ENCODE data around the gene INTS15.

Gene INTS15

DNA sequence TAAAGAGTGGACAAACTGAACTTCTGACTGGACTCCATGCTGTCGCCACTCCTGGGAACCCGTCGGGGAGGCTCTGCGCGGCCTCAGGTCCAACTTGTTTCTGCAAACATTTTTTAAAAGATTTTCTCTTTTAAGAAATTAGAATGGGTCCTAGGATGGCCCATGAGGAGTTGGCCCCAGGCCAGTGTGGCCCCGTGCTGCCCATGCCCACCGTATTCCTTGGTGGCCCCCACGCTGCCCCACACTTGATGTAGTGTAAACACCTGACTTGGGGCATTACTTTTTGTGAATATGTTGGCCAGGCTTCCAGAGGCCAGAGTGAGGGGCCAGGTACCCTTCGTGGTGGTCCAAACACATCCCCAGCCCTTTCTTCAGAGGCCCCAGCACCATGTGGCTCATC lies 66.6 kb downstream of the INTS15 start:
- H3K4me3 ChIP-seq (ENCODE audit: low read depth, low read length): no peak overlapping the region
- DNase-seq (ENCODE audit: low read depth, low spot score): no peak
- TF ChIP-seq, protein P1, sequence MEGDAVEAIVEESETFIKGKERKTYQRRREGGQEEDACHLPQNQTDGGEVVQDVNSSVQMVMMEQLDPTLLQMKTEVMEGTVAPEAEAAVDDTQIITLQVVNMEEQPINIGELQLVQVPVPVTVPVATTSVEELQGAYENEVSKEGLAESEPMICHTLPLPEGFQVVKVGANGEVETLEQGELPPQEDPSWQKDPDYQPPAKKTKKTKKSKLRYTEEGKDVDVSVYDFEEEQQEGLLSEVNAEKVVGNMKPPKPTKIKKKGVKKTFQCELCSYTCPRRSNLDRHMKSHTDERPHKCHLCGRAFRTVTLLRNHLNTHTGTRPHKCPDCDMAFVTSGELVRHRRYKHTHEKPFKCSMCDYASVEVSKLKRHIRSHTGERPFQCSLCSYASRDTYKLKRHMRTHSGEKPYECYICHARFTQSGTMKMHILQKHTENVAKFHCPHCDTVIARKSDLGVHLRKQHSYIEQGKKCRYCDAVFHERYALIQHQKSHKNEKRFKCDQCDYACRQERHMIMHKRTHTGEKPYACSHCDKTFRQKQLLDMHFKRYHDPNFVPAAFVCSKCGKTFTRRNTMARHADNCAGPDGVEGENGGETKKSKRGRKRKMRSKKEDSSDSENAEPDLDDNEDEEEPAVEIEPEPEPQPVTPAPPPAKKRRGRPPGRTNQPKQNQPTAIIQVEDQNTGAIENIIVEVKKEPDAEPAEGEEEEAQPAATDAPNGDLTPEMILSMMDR (IDR thresholded peaks at IDR 0.05; ENCODE audit: low read depth, low read length): no peak
- in situ Hi-C loops (cut with HindIII; ENCODE audit: low sequenced_read_pairs): no loop called here

All from astrocyte of the spinal cord (primary cell).